ENCODE results near the gene CENPP.

DNA sequence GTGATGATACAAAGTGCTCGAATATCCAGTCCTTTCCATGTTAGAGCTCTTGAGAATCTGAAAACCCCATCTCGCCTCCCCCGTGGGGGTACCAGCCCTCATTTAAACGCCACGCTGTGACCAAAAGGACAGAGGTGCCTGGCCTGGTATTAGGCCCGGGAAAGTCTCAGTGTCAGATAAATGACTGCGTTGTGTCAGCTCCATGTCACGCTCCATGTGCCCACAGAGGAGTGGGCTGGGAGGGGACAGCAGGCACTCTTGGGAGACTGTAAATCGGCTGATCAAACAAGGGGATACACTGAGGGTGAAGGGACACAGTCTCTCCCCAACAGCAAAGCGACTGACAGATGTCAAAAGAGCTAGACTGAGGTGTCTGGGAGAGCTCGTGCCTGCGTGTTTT is 275.7 kb downstream of the CENPP start:
- TF ChIP-seq, protein P1, sequence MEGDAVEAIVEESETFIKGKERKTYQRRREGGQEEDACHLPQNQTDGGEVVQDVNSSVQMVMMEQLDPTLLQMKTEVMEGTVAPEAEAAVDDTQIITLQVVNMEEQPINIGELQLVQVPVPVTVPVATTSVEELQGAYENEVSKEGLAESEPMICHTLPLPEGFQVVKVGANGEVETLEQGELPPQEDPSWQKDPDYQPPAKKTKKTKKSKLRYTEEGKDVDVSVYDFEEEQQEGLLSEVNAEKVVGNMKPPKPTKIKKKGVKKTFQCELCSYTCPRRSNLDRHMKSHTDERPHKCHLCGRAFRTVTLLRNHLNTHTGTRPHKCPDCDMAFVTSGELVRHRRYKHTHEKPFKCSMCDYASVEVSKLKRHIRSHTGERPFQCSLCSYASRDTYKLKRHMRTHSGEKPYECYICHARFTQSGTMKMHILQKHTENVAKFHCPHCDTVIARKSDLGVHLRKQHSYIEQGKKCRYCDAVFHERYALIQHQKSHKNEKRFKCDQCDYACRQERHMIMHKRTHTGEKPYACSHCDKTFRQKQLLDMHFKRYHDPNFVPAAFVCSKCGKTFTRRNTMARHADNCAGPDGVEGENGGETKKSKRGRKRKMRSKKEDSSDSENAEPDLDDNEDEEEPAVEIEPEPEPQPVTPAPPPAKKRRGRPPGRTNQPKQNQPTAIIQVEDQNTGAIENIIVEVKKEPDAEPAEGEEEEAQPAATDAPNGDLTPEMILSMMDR (IDR thresholded peaks at IDR 0.05), result no peak
- no peak for TF ChIP-seq POLR2AphosphoS5 (IDR thresholded peaks at IDR 0.05; ENCODE audit: insufficient read depth in 1 of 2, low read depth in 1 of 2)

Measured in vagina (tissue), 2 donors.